IMR-90 (cell line): ENCODE measurements around the gene FGF9. TPM values are rescaled to one million over a fixed set of nuclear protein-coding genes. Genes with fewer than 3 reads are reported as not detected.
A peak's percentile ranks its signal among the peaks of the same experiment; 100 is the strongest.

Source experiments
- ATAC-seq: fragments of 200-7000 bp; cut with Tn5 transposase; 2 replicates; pipeline ENCODE4 v1.9.1; 2020; ENCODE audit warnings: low read depth, mild to moderate bottlenecking, moderate library complexity
- BruUV-seq: library from RNA; stranded (reverse); fragments of 400-500 nt; replicated peaks from 2 replicates; lab custom pipeline; 2021; lab: Mats Ljungman, UMichigan
- CTCF ChIA-PET: fragments of 300-600 bp; formaldehyde crosslinking; extraction: SDS; loops from one replicate; lab custom pipeline; 2021; ENCODE audit warnings: antibody characterized with exemption; lab: Yijun Ruan, JAX
- POLR2A ChIA-PET: fragments of 300-600 bp; sonication (Branson Sonifier 250); formaldehyde crosslinking; loops from one replicate; lab custom pipeline; 2022; ENCODE audit warnings: antibody characterized with exemption; ENCODE audit not compliant: unreplicated experiment; lab: Charles Lee
- DNase-seq: peaks from one replicate; pipeline ENCODE4 v3.0.0; 2013
- H2AFZ ChIP-seq: replicated peaks from 2 replicates; pipeline ENCODE3; 2013; ENCODE audit warnings: low read length, mild to moderate bottlenecking; ENCODE audit not compliant: poor library complexity
- H2AK5ac ChIP-seq: 2 replicates; pipeline ENCODE4 v1.6.1; 2013; ENCODE audit warnings: low read depth, low read length, inconsistent platforms
- H2AK9ac ChIP-seq: replicated peaks from 2 replicates; pipeline ENCODE3; 2013; ENCODE audit warnings: mild to moderate bottlenecking, low read depth, low read length, moderate library complexity; ENCODE audit not compliant: poor library complexity
- H2BK120ac ChIP-seq: 2 replicates; pipeline ENCODE4 v1.6.1; 2013; ENCODE audit warnings: low read depth, low read length, inconsistent platforms
- H2BK15ac ChIP-seq: 3 replicates; pipeline ENCODE4 v1.6.1; 2013; ENCODE audit warnings: low read depth, low read length, inconsistent platforms
- H2BK20ac ChIP-seq: 2 replicates; pipeline ENCODE4 v1.6.1; 2013; ENCODE audit warnings: low read depth, mild to moderate bottlenecking, inconsistent platforms, low read length, moderate library complexity
- H2BK5ac ChIP-seq: 2 replicates; pipeline ENCODE4 v1.6.1; 2013; ENCODE audit warnings: mild to moderate bottlenecking, low read depth, low read length, inconsistent platforms; ENCODE audit not compliant: poor library complexity, severe bottlenecking
- H3K14ac ChIP-seq: replicated peaks from 2 replicates; pipeline ENCODE4 v1.6.1; 2013; ENCODE audit warnings: low read depth, low read length, inconsistent platforms
- H3K18ac ChIP-seq: 2 replicates; pipeline ENCODE4 v1.6.1; 2013; ENCODE audit warnings: low read depth, low read length, control low read depth
- H3K23ac ChIP-seq: 2 replicates; pipeline ENCODE4 v1.6.1; 2013; ENCODE audit warnings: low read depth, low read length, inconsistent platforms
- H3K27ac ChIP-seq: 2 replicates; pipeline ENCODE4 v1.5.1; 2013; ENCODE audit warnings: mild to moderate bottlenecking, control low read depth, low read length; ENCODE audit not compliant: insufficient read depth
- H3K27me3 ChIP-seq: 2 replicates; pipeline ENCODE4 v1.6.1; 2013; ENCODE audit warnings: low read length; ENCODE audit not compliant: control insufficient read depth, insufficient read depth
- H3K36me3 ChIP-seq: 2 replicates; pipeline ENCODE4 v1.6.1; 2013; ENCODE audit warnings: low read length, mixed read lengths; ENCODE audit not compliant: control insufficient read depth, insufficient read depth
- H3K4ac ChIP-seq: 2 replicates; pipeline ENCODE4 v1.6.1; 2013; ENCODE audit warnings: low read depth, low read length, inconsistent platforms
- H3K4me1 ChIP-seq: 2 replicates; pipeline ENCODE4 v1.6.1; 2013; ENCODE audit warnings: low read length, mixed read lengths; ENCODE audit not compliant: control insufficient read depth, insufficient read depth
- H3K4me2 ChIP-seq: 2 replicates; pipeline ENCODE4 v1.6.1; 2013; ENCODE audit warnings: low read depth, mild to moderate bottlenecking, control low read depth, low read length, moderate library complexity
- H3K4me3 ChIP-seq: 2 replicates; pipeline ENCODE4 v1.5.1; 2013; ENCODE audit warnings: low read depth, mild to moderate bottlenecking, control low read depth, low read length, moderate library complexity; ENCODE audit not compliant: insufficient read depth
- H3K56ac ChIP-seq: 2 replicates; pipeline ENCODE4 v1.6.1; 2013; ENCODE audit warnings: low read length, inconsistent platforms; ENCODE audit not compliant: insufficient read depth; ENCODE audit errors: extremely low read depth
- H3K79me1 ChIP-seq, 2 experiments: 2 replicates each; pipeline ENCODE4 v1.6.1; 2013; ENCODE audit warnings: low read length in 2 of 2, inconsistent platforms in 1 of 2, low read depth in 1 of 2
- H3K9ac ChIP-seq: 2 replicates; pipeline ENCODE4 v1.6.1; 2013; ENCODE audit warnings: low read depth, low read length, control low read depth
- H3K9me1 ChIP-seq: 2 replicates; pipeline ENCODE4 v1.6.1; 2013; ENCODE audit warnings: low read length, inconsistent platforms; ENCODE audit not compliant: insufficient read depth
- H3K9me3 ChIP-seq: 2 replicates; pipeline ENCODE4 v1.6.1; 2013; ENCODE audit warnings: low read length; ENCODE audit not compliant: control insufficient read depth, insufficient read depth
- H4K20me1 ChIP-seq: 2 replicates; pipeline ENCODE4 v1.6.1; 2013; ENCODE audit warnings: low read length, inconsistent platforms; ENCODE audit not compliant: insufficient read depth
- H4K5ac ChIP-seq: 2 replicates; pipeline ENCODE4 v1.6.1; 2013; ENCODE audit warnings: mild to moderate bottlenecking, low read depth, low read length, control low read depth
- H4K8ac ChIP-seq, 2 experiments: 2 replicates each; pipeline ENCODE4 v1.6.1; 2013; ENCODE audit warnings: low read depth in 2 of 2, low read length in 2 of 2, control low read depth in 1 of 2, inconsistent platforms in 1 of 2
- H4K91ac ChIP-seq: 2 replicates; pipeline ENCODE4 v1.6.1; 2013; ENCODE audit warnings: low read depth, low read length, inconsistent platforms; ENCODE audit not compliant: insufficient read depth
- CEBPB ChIP-seq: IDR thresholded peaks from 2 replicates; pipeline ENCODE4 v1.6.1; 2012; ENCODE audit warnings: low read depth, low read length, improper control_type of control experiment
- CHD1 ChIP-seq: IDR thresholded peaks from 2 replicates; pipeline ENCODE4 v1.6.1; 2012; ENCODE audit warnings: low read depth, low read length, improper control_type of control experiment
- FOS ChIP-seq: fragments of 150-350 bp; IDR thresholded peaks from 2 replicates; pipeline ENCODE4 v1.6.1; 2016; ENCODE audit warnings: low read depth, low read length
- MAFK ChIP-seq: IDR thresholded peaks from 2 replicates; pipeline ENCODE4 v1.6.1; 2012; ENCODE audit warnings: low read depth, low read length, improper control_type of control experiment
- MAZ ChIP-seq: IDR thresholded peaks from 2 replicates; pipeline ENCODE4 v1.6.1; 2012; ENCODE audit warnings: low read depth, mild to moderate bottlenecking, low read length, improper control_type of control experiment, moderate library complexity, borderline replicate concordance
- MXI1 ChIP-seq: IDR thresholded peaks from 2 replicates; pipeline ENCODE4 v1.6.1; 2012; ENCODE audit warnings: low read depth, mild to moderate bottlenecking, low read length, moderate library complexity, borderline replicate concordance
- NFE2L2 ChIP-seq: fragments of 150-350 bp; IDR thresholded peaks from 2 replicates; pipeline ENCODE4 v1.6.1; 2016; ENCODE audit warnings: low read depth, mild to moderate bottlenecking, low read length
- POLR2A ChIP-seq: IDR thresholded peaks from 2 replicates; pipeline ENCODE4 v1.6.1; 2012; ENCODE audit warnings: mild to moderate bottlenecking, low read depth, low read length
- RAD21 ChIP-seq: IDR thresholded peaks from 2 replicates; pipeline ENCODE4 v1.6.1; 2012; ENCODE audit warnings: low read length, improper control_type of control experiment
- RCOR1 ChIP-seq: IDR thresholded peaks from 2 replicates; pipeline ENCODE4 v1.6.1; 2012; ENCODE audit warnings: mild to moderate bottlenecking, low read length, improper control_type of control experiment; ENCODE audit not compliant: insufficient replicate concordance
- RFX5 ChIP-seq: IDR thresholded peaks from 2 replicates; pipeline ENCODE4 v1.8.0; 2012; ENCODE audit warnings: low read depth, mild to moderate bottlenecking, low read length, moderate library complexity
- SMC3 ChIP-seq: fragments of 150-350 bp; IDR thresholded peaks from 2 replicates; pipeline ENCODE4 v1.6.1; 2016; ENCODE audit warnings: low read depth, mild to moderate bottlenecking, antibody characterized with exemption, low read length, moderate library complexity
- WGBS, 2 experiments: methylation state at CpG; one replicate each; pipeline versions ENCODE4 v1.1.5 to v1.1.7; 2013; ENCODE audit warnings: missing lambda C conversion rate in 2 of 2; ENCODE audit not compliant: insufficient read length in 1 of 2; ENCODE audit errors: extremely low coverage in 2 of 2; 5-methylcytosine and 5-hydroxymethylcytosine counted together
- dilution Hi-C: fragments of 300-500 bp; cut with HindIII; formaldehyde crosslinking; loops from one replicate; pipeline ENCODE4 v1.14.3; 2018; ENCODE audit warnings: low sequenced_read_pairs; ENCODE audit not compliant: unreplicated experiment
- in situ Hi-C: fragments of 300-500 bp; cut with MboI; formaldehyde crosslinking; loops from 3 replicates; pipeline ENCODE4 v1.14.3; 2019; ENCODE audit warnings: low sequenced_read_pairs, inconsistent platforms, mixed read lengths
- intact Hi-C: fragments of 100-400 bp; cut with micrococcal nuclease; formaldehyde crosslinking; loops from 2 replicates; pipeline ENCODE4 v1.10.0; 2022
- polyA plus RNA-seq, 3 experiments: library from polyadenylated mRNA; depleted of rRNA; stranded (reverse); fragments of >200 nt; gene quantifications; 2 replicates each; pipeline ENCODE4 v1.2.3, GENCODE V29; 2012; ENCODE audit warnings: low replicate concordance in 1 of 3
- total RNA-seq: library from RNA; depleted of rRNA; stranded (reverse); fragments of >200 nt; gene quantifications from 2 replicates; pipeline ENCODE4 v1.2.3, GENCODE V29; 2012
- TF ChIP-seq, protein P1 (sequence below): conservative IDR thresholded peaks from 2 replicates; pipeline ENCODE4 v1.5.1; 2012; ENCODE audit warnings: mild to moderate bottlenecking, low read depth, low read length, improper control_type of control experiment
- TF ChIP-seq, protein P2 (sequence below): fragments of 150-350 bp; IDR thresholded peaks from 2 replicates; pipeline ENCODE4 v1.6.1; 2016; ENCODE audit warnings: low read depth, mild to moderate bottlenecking, low read length, moderate library complexity, borderline replicate concordance

FGF9 gene
- total and polyA plus RNA-seq, 2 of the 4 experiments (the other 2 are of a cell fraction), result under 0.01 to 0.05 TPM

DNA sequence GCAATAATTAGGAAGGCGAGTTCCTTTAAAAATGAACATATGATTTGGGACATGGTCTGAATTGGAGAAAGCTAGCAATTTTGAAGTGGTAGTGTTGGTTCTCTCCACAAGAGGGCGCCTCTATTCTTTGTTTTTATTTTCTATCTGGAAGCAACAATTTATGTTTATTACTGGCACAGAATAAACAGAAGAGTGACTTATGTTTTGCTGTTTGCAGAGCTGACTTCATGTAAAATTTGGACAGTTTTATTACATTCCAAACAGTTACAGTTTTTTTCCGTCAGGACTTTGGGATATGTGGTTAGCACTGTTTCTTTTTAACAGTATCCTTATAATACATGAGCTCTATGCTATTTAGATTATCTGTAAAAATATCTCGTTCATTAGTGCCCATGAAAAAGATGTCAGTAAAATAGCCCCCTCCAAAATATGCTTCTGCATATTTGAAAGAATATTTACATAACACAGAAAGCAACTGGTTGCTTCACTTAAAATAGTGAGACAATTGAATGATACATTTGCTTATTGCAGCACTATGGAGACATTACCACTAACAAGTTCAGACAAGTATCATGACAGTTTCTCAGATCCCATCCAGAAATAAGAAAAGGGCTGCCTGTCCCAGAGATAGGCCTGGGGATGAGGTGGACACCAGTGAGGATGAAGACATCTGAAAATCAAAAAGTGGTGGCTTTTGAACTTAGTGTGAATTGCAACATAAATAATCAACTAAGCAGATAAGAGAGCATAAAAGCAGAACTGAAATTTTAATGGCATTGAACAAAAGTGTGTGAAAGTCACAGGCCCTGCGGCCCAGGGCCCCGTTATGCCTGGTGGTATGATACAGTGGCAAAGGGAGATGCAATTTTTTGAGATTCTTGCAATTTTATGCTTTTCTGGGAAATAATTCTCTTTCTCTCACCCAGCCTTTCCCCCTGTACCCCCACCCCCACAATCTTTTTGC is 32.3 kb upstream of the FGF9 start:
- no peaks in the 10 kb centered on the region for H4K20me1 ChIP-seq
- H3K9me1 ChIP-seq, result no peaks in the 10 kb centered on the region; the same call in 1 of the 2 replicates
- H4K91ac ChIP-seq, result no peak overlapping the region
- H2BK5ac ChIP-seq, result no peak overlapping the region
- peak; percentile 53 for ATAC-seq
- H2BK20ac ChIP-seq, result no peak overlapping the region
- in situ Hi-C loops, result loop anchor here (25.0 kb wide), 3 partner anchors 1149 to 1674 kb away; no protein-coding TSS in a partner anchor
- no peak overlapping the region; the same call in 1 of the 2 replicates for H4K5ac ChIP-seq
- H3K4me1 ChIP-seq, result peaks cover 3% of the 10 kb centered on the region; the same call in 1 of the 2 replicates
- no peak overlapping the region for H2AK9ac ChIP-seq
- no peak overlapping the region for H3K14ac ChIP-seq
- dilution Hi-C loops, result no loop called here
- H2BK15ac ChIP-seq, result no peak overlapping the region
- no peak overlapping the region for H4K8ac ChIP-seq
- no peaks in the 10 kb centered on the region for H3K36me3 ChIP-seq
- CTCF ChIA-PET, result interaction anchor here (0.5 to 1.7 kb wide), 13 partner anchors 9 to 1119 kb away, joined by 3 to 8 read pairs (median 3); no protein-coding TSS in a partner anchor
- no peak overlapping the region for H2AFZ ChIP-seq
- H2BK120ac ChIP-seq, result no peak overlapping the region
- peak overlapping the region; percentile 2; the same call in 1 of the 2 replicates for H3K18ac ChIP-seq
- peak overlapping the region; percentile 52; the same call in 1 of the 2 replicates for H3K9ac ChIP-seq
- no TSS peak for BruUV-seq
- peak overlapping the region; percentile 17; the same call in 1 of the 2 replicates for H3K4me2 ChIP-seq
- WGBS, 2 experiments, result 0% methylated on average over 1 of the region's 6 CpGs; no CpG with 5 or more reads in 1 of the 2 experiments
- H3K56ac ChIP-seq, result peak overlapping the region; percentile 7; the same call in 1 of the 2 replicates
- H3K9me3 ChIP-seq, result no peaks in the 10 kb centered on the region
- POLR2A ChIA-PET, result interaction anchor here (0.6 kb wide), 1 partner anchor 14 kb away, joined by 6 read pairs; no protein-coding TSS in a partner anchor
- H3K79me1 ChIP-seq, result no peaks in the 10 kb centered on the region
- peaks cover 2% of the 10 kb centered on the region for H3K27me3 ChIP-seq
- no peak overlapping the region; the same call in 1 of the 2 replicates for H3K27ac ChIP-seq
- no peak overlapping the region for H3K4me3 ChIP-seq
- peak; percentile 4 for DNase-seq
- H3K23ac ChIP-seq, result no peak overlapping the region
- H2AK5ac ChIP-seq, result no peak overlapping the region
- no peak overlapping the region for H3K4ac ChIP-seq
- intact Hi-C loops, result loop anchor here (1.0 to 5.0 kb wide), 4 partner anchors 34 to 1119 kb away; partner anchors contain the start of gene FGF9
- TF ChIP-seq CEBPB (no peak), MXI1 (no peak), FOS (no peak), RCOR1 (no peak), RFX5 (no peak), MAFK (no peak), NFE2L2 (no peak), MAZ (no peak), SMC3 (peak; percentile 82), POLR2A (no peak), CHD1 (no peak), RAD21 (peak; percentile 72)
- TF ChIP-seq, protein P1, sequence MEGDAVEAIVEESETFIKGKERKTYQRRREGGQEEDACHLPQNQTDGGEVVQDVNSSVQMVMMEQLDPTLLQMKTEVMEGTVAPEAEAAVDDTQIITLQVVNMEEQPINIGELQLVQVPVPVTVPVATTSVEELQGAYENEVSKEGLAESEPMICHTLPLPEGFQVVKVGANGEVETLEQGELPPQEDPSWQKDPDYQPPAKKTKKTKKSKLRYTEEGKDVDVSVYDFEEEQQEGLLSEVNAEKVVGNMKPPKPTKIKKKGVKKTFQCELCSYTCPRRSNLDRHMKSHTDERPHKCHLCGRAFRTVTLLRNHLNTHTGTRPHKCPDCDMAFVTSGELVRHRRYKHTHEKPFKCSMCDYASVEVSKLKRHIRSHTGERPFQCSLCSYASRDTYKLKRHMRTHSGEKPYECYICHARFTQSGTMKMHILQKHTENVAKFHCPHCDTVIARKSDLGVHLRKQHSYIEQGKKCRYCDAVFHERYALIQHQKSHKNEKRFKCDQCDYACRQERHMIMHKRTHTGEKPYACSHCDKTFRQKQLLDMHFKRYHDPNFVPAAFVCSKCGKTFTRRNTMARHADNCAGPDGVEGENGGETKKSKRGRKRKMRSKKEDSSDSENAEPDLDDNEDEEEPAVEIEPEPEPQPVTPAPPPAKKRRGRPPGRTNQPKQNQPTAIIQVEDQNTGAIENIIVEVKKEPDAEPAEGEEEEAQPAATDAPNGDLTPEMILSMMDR, result peak; percentile 69
- TF ChIP-seq, protein P2, sequence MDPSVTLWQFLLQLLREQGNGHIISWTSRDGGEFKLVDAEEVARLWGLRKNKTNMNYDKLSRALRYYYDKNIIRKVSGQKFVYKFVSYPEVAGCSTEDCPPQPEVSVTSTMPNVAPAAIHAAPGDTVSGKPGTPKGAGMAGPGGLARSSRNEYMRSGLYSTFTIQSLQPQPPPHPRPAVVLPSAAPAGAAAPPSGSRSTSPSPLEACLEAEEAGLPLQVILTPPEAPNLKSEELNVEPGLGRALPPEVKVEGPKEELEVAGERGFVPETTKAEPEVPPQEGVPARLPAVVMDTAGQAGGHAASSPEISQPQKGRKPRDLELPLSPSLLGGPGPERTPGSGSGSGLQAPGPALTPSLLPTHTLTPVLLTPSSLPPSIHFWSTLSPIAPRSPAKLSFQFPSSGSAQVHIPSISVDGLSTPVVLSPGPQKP, result no peak
